Measurements from ENCODE around the gene SKI. TPM values are rescaled to one million over a fixed set of nuclear protein-coding genes. Genes with fewer than 3 reads are reported as not detected.
A peak's percentile ranks its signal among the peaks of the same experiment; 100 is the strongest.

SKI gene
- total RNA-seq, 1 donor from 2014 or later = 110 TPM

GRCh38 chr1:2356911-2357845 is 129.1 kb downstream of the SKI start:
- Mint-ChIP-seq H3K36me3 (peaks cover 6% of the 10 kb centered on the region), H3K27me3 (ENCODE audit: low read depth) (no peaks in the 10 kb centered on the region), H3K27ac (peak overlapping the region; percentile 39), H3K4me3 (no peak overlapping the region), H3K4me1 (peaks cover 36% of the 10 kb centered on the region), H3K9me3 (peaks cover 1% of the 10 kb centered on the region)
- no peak for TF ChIP-seq CTCF (IDR thresholded peaks at IDR 0.05; ENCODE audit: unreplicated experiment)
- DNase-seq (ENCODE audit: low spot score in 2 of 2, unreplicated experiment in 2 of 2) = peak in 1 of 2 experiments; percentile 12

GRCh38 chr1:2358072-2358471 is 130.0 kb downstream of the SKI start:
- Mint-ChIP-seq H3K27ac (peak overlapping the region; percentile 39), H3K4me3 (no peak overlapping the region)
- TF ChIP-seq CTCF (IDR thresholded peaks at IDR 0.05; ENCODE audit: unreplicated experiment) = no peak

DNA sequence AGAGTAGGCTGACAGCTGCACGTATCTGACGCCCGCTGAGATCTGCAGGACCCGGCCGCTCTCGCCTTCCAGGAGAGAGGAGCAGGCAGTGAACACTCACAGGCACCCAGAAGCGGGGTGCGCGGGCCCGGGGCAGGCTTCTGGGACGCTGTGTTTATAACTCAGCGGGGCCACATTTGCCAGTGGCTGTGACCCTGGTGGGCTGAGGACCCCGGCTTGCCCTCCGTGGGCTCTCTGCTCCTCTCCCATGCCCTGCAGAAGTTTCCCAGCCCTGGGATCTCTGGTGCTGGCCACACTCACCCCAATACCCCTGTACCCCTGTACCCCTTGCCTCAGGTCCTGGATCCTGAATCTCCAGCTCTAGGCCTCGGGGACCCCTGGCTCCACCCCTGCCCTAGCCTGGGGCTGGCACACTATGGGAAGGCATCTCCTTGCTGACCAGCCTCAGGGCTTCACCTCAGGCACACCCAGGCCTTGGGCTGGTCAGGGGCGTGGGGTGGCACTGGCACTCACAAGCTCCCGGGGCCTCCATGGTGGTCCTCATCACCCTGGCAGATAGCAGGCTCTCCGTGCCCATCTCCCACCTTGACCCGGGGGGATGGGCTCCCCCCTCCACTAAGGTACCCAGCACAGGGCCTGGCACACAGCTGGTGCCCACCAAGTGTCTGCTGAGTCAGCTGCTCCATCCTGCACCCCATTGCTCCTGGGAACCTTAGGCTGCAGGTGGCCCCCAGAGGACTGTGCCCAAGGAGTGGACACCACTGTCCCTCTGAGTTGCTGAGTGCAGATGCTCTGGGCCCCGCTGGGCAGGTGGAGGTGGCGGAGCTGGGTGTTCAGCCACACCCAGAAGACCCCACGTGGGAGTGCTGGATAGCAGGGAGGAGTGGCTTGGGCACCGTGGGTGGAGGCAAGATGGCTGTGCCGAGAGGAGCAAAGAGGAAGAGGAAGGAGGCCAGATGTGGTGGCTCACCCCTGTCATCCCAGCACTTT is 130.8 kb downstream of the SKI start:
- peak in 1 of 2 experiments; percentile 13 for DNase-seq (ENCODE audit: low spot score in 2 of 2, unreplicated experiment in 2 of 2)
- H3K4me3 Mint-ChIP-seq = no peak overlapping the region
- TF ChIP-seq CTCF (IDR thresholded peaks at IDR 0.05; ENCODE audit: unreplicated experiment) = no peak
- peaks cover 29% of the 10 kb centered on the region for H3K4me1 Mint-ChIP-seq
- H3K9me3 Mint-ChIP-seq = peaks cover 14% of the 10 kb centered on the region
- peaks cover 11% of the 10 kb centered on the region for H3K36me3 Mint-ChIP-seq
- H3K27me3 Mint-ChIP-seq (ENCODE audit: low read depth) = no peaks in the 10 kb centered on the region
- H3K27ac Mint-ChIP-seq = peak overlapping the region; percentile 47

More at GRCh38 chr1:2358072-2358471, 130.0 kb downstream of the SKI start:
- Mint-ChIP-seq H3K9me3 (peaks cover 8% of the 10 kb centered on the region), H3K36me3 (peaks cover 8% of the 10 kb centered on the region), H3K4me1 (peaks cover 36% of the 10 kb centered on the region), H3K27me3 (ENCODE audit: low read depth) (no peaks in the 10 kb centered on the region)
- DNase-seq (ENCODE audit: low spot score in 2 of 2, unreplicated experiment in 2 of 2) = peak in 1 of 2 experiments; percentile 11

Other genes with a start within 250 kb of the SKI start
- gene CFAP74, start 224.5 kb upstream of the SKI start, total RNA-seq = 0.16 to 0.42 TPM (median 0.18 TPM) in 3 replicates
- 0.09 to 0.16 TPM (median 0.14 TPM) in 3 replicates for gene GABRD, start 209.0 kb upstream of the SKI start, total RNA-seq
- 53.0 to 55.5 TPM (median 54.5 TPM) in 3 replicates for gene PRKCZ, start 177.9 kb upstream of the SKI start, total RNA-seq
- 92.2 to 100 TPM (median 94.1 TPM) in 3 replicates for gene FAAP20, start 33.5 kb upstream of the SKI start, total RNA-seq
- gene MORN1, start 163.2 kb downstream of the SKI start, total RNA-seq = 21.6 to 25.0 TPM (median 24.3 TPM) in 3 replicates
- 94.5 to 103 TPM (median 95.1 TPM) in 3 replicates for gene RER1, start 163.5 kb downstream of the SKI start, total RNA-seq
- gene PEX10, start 184.2 kb downstream of the SKI start, total RNA-seq = 25.8 to 26.6 TPM (median 25.9 TPM) in 3 replicates
- gene PLCH2, start 248.0 kb downstream of the SKI start, total RNA-seq = 1.7 to 2.1 TPM (median 1.8 TPM) in 3 replicates